HG03575 (cell line): ENCODE data around the gene BIRC5.
"Not testable (repeated sequence)": the region's sequence is repeated elsewhere in the genome, so short reads cannot be mapped to it uniquely, and the experiment has no call there.

Source experiments
- ATAC-seq: cut with Tn5 transposase; IDR thresholded peaks from one replicate; pipeline ENCODE4 v1.9.1; 2021; ENCODE audit not compliant: unreplicated experiment, insufficient number of reproducible peaks, low FRiP score; ENCODE audit errors: extremely low read depth

The BIRC5 gene

GRCh38 chr17:78251773-78252103, 37.7 kb downstream of the BIRC5 start:
- no peak for ATAC-seq

GRCh38 chr17:78252111-78252634, 38.1 kb downstream of the BIRC5 start:
- ATAC-seq: no peak

- ATAC-seq: no peak
Observed at GRCh38 chr17:78252701-78253635, 38.9 kb downstream of the BIRC5 start.

- not testable (repeated sequence) for ATAC-seq
Observed at GRCh38 chr17:78253636-78253945, 39.5 kb downstream of the BIRC5 start.

GRCh38 chr17:78253946-78254672, 40.1 kb downstream of the BIRC5 start:
- no peak for ATAC-seq

- ATAC-seq: no peak
Observed at GRCh38 chr17:78255029-78255656, 41.1 kb downstream of the BIRC5 start.

- ATAC-seq: no peak
Observed at GRCh38 chr17:78255953-78256706, 42.1 kb downstream of the BIRC5 start.

GRCh38 chr17:78256707-78257591, 42.9 kb downstream of the BIRC5 start:
- no peak for ATAC-seq

GRCh38 chr17:78257810-78258322, 43.8 kb downstream of the BIRC5 start:
- ATAC-seq: no peak

GRCh38 chr17:78258323-78259191, 44.5 kb downstream of the BIRC5 start:
- no peak for ATAC-seq

- no peak for ATAC-seq
Observed at GRCh38 chr17:78259192-78259554, 45.1 kb downstream of the BIRC5 start.

- no peak for ATAC-seq
Observed at GRCh38 chr17:78263063-78263735, 49.1 kb downstream of the BIRC5 start.

GRCh38 chr17:78263736-78264340, 49.8 kb downstream of the BIRC5 start:
- ATAC-seq: no peak

GRCh38 chr17:78264590-78264989, 50.5 kb downstream of the BIRC5 start:
- no peak for ATAC-seq

- no peak for ATAC-seq
Observed at GRCh38 chr17:78265121-78265520, 51.1 kb downstream of the BIRC5 start.

GRCh38 chr17:78266231-78266631, 52.2 kb downstream of the BIRC5 start:
- no peak for ATAC-seq
